K562 (cell line): Measurements from ENCODE around the gene VSIG10. TPM values are rescaled to one million over a fixed set of nuclear protein-coding genes. Genes with fewer than 3 reads are reported as not detected.

Experiments used
- ARID2 ChIP-seq: fragments of 450-650 bp; IDR thresholded peaks from 2 replicates; pipeline ENCODE4 v1.6.1; 2017; ENCODE audit warnings: antibody characterized with exemption, mild to moderate bottlenecking
- COPS2 ChIP-seq: fragments of 450-650 bp; conservative IDR thresholded peaks from 2 replicates; pipeline ENCODE4 v1.6.1; 2016; ENCODE audit warnings: mild to moderate bottlenecking, moderate library complexity
- FIP1L1 ChIP-seq: fragments of 200-400 bp; formaldehyde crosslinking; IDR thresholded peaks from 2 replicates; pipeline ENCODE4 v1.6.1; 2018; ENCODE audit warnings: mild to moderate bottlenecking, low read depth, low read length; ENCODE audit not compliant: poor library complexity, severe bottlenecking
- GABPA ChIP-seq: fragments of 200-800 bp; sonication (Bioruptor generic); conservative IDR thresholded peaks from 2 replicates; pipeline ENCODE4 v1.6.1; 2016; ENCODE audit warnings: low read depth, missing genetic modification characterization, missing compliant biosample characterization
- KDM5B ChIP-seq: fragments of 200-600 bp; sonication (generic); IDR thresholded peaks from 2 replicates; pipeline ENCODE4 v1.6.1; 2012; ENCODE audit warnings: low read depth, mild to moderate bottlenecking, moderate library complexity, low read length, control low read depth, inconsistent platforms; ENCODE audit not compliant: insufficient replicate concordance
- NFRKB ChIP-seq: fragments of 450-650 bp; IDR thresholded peaks from 2 replicates; pipeline ENCODE4 v1.6.1; 2016; ENCODE audit warnings: low read depth
- PHF8 ChIP-seq: fragments of 200-600 bp; sonication (generic); IDR thresholded peaks from 2 replicates; pipeline ENCODE4 v1.6.1; 2012; ENCODE audit warnings: mixed run types, mild to moderate bottlenecking, inconsistent platforms, low read length, moderate library complexity, borderline replicate concordance
- POLR2AphosphoS2 ChIP-seq: IDR thresholded peaks from 2 replicates; pipeline ENCODE4 v1.6.1; 2012; ENCODE audit warnings: low read length, improper control_type of control experiment
- POLR2H ChIP-seq: IDR thresholded peaks from 2 replicates; pipeline ENCODE4 v1.6.1; 2016; ENCODE audit warnings: missing genetic modification characterization, low read depth, mild to moderate bottlenecking, control low read depth, missing compliant biosample characterization, moderate library complexity
- RBFOX2 ChIP-seq: fragments of 200-400 bp; formaldehyde crosslinking; IDR thresholded peaks from 2 replicates; pipeline ENCODE4 v1.6.1; 2017; ENCODE audit warnings: low read depth, mild to moderate bottlenecking, low read length, moderate library complexity
- RBM34 ChIP-seq: fragments of 200-400 bp; formaldehyde crosslinking; IDR thresholded peaks from 2 replicates; pipeline ENCODE4 v1.6.1; 2018; ENCODE audit warnings: low read length, borderline replicate concordance; ENCODE audit not compliant: insufficient read depth
- U2AF1 ChIP-seq: fragments of 200-400 bp; formaldehyde crosslinking; optimal IDR thresholded peaks from 2 replicates; pipeline ENCODE3; 2017; ENCODE audit warnings: mild to moderate bottlenecking, low read depth, low read length, moderate library complexity
- YY1 ChIP-seq, 3 experiments: IDR thresholded peaks; 2 replicates each; pipeline ENCODE4 v1.6.1; 2011; ENCODE audit warnings: low read length in 2 of 3, mild to moderate bottlenecking in 2 of 3, moderate library complexity in 2 of 3, borderline replicate concordance in 1 of 3, control low read depth in 1 of 3, low read depth in 1 of 3; ENCODE audit not compliant: insufficient read depth in 3 of 3, insufficient replicate concordance in 2 of 3, control insufficient read depth in 1 of 3, insufficient read length in 1 of 3; ENCODE audit errors: extremely low read depth in 1 of 3
- ZBTB1 ChIP-seq: sonication (generic); formaldehyde crosslinking; IDR thresholded peaks from 2 replicates; pipeline ENCODE4 v1.8.1; 2023; ENCODE audit warnings: missing genetic modification reagents, low read depth, mild to moderate bottlenecking, borderline replicate concordance
- ZBTB7A ChIP-seq: IDR thresholded peaks from 2 replicates; pipeline ENCODE4 v1.6.1; 2011; ENCODE audit warnings: low read depth, mild to moderate bottlenecking, low read length, moderate library complexity, borderline replicate concordance; ENCODE audit not compliant: control insufficient read depth
- ZNF766 ChIP-seq: fragments of 200-800 bp; sonication (Bioruptor generic); conservative IDR thresholded peaks from 2 replicates; pipeline ENCODE4 v1.6.1; 2016; ENCODE audit warnings: missing genetic modification characterization, missing compliant biosample characterization
- polyA plus RNA-seq, 8 experiments: library from polyadenylated mRNA; depleted of rRNA in 4 of 8; stranded (reverse) in 5 of 8; unstranded in 3 of 8; fragments of >200 nt; fragmentation: Nextera tagmentation in 2 of 8; fragmentation: Illumina TruSeq in 1 of 8; extraction: Ambion mirVana in 2 of 8; extraction: Trizol in 1 of 8; gene quantifications; 2 replicates each; pipeline versions ENCODE4 v1.2.1 to v1.2.3, GENCODE V29; 2011 to 2014; ENCODE audit warnings: inconsistent platforms in 1 of 8, missing spikeins in 1 of 8
- total RNA-seq, 7 experiments: library from RNA; depleted of rRNA in 6 of 7; stranded (reverse); fragments of >200 nt in 6 of 7; fragmentation: Illumina TruSeq in 2 of 7; extraction: Trizol in 2 of 7; gene quantifications; 2 replicates each; pipeline versions ENCODE4 v1.2.1 to v1.2.3, GENCODE V29; 2011 to 2021; ENCODE audit warnings: low replicate concordance in 1 of 7
- TF ChIP-seq, protein P1 (sequence below), 3 experiments: fragments of 200-800 bp in 1 of 3; fragments of 250-450 bp in 1 of 3; fragments of 450-650 bp in 1 of 3; sonication (Bioruptor Pico) in 1 of 3; sonication (Bioruptor generic) in 1 of 3; formaldehyde crosslinking in 1 of 3; IDR thresholded peaks; 2 replicates each; pipeline versions ENCODE4 v1.6.1 to v1.8.0; 2016 to 2022; ENCODE audit warnings: mild to moderate bottlenecking in 2 of 3, missing genetic modification characterization in 2 of 3, missing compliant biosample characterization in 1 of 3, moderate library complexity in 1 of 3
- TF ChIP-seq, protein P2 (sequence below), 2 experiments: IDR thresholded peaks; 2 replicates each; pipeline ENCODE4 v1.6.1; 2011; ENCODE audit warnings: borderline replicate concordance in 1 of 2, control low read depth in 1 of 2, low read depth in 1 of 2, low read length in 1 of 2, mild to moderate bottlenecking in 1 of 2, mixed read lengths in 1 of 2, moderate library complexity in 1 of 2; ENCODE audit not compliant: insufficient read depth in 1 of 2, insufficient read length in 1 of 2, poor library complexity in 1 of 2, severe bottlenecking in 1 of 2; ENCODE audit errors: extremely low read depth in 1 of 2

The VSIG10 gene
- total and polyA plus RNA-seq, 9 of the 15 experiments (the other 6 are each of a cell fraction or from before 2014, with no cell fraction given), result 4.1 to 8.8 (median 4.7) TPM

GRCh38 chr12:118061873-118062843, 41.7 kb downstream of the VSIG10 start (continued):
- TF ChIP-seq, protein P1, sequence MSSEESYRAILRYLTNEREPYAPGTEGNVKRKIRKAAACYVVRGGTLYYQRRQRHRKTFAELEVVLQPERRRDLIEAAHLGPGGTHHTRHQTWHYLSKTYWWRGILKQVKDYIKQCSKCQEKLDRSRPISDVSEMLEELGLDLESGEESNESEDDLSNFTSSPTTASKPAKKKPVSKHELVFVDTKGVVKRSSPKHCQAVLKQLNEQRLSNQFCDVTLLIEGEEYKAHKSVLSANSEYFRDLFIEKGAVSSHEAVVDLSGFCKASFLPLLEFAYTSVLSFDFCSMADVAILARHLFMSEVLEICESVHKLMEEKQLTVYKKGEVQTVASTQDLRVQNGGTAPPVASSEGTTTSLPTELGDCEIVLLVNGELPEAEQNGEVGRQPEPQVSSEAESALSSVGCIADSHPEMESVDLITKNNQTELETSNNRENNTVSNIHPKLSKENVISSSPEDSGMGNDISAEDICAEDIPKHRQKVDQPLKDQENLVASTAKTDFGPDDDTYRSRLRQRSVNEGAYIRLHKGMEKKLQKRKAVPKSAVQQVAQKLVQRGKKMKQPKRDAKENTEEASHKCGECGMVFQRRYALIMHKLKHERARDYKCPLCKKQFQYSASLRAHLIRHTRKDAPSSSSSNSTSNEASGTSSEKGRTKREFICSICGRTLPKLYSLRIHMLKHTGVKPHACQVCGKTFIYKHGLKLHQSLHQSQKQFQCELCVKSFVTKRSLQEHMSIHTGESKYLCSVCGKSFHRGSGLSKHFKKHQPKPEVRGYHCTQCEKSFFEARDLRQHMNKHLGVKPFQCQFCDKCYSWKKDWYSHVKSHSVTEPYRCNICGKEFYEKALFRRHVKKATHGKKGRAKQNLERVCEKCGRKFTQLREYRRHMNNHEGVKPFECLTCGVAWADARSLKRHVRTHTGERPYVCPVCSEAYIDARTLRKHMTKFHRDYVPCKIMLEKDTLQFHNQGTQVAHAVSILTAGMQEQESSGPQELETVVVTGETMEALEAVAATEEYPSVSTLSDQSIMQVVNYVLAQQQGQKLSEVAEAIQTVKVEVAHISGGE (CRISPR knock-in tag; IDR thresholded peaks at IDR 0.05), result peak in 1 of 3 experiments; percentile 79; a peak in 2 of 6 replicates
- TF ChIP-seq POLR2H (peak; percentile 59), KDM5B (peak; percentile 66), POLR2AphosphoS2 (peak; percentile 30; the same call in 1 of the 2 replicates), COPS2 (no peak), YY1 (IDR thresholded peaks at IDR 0.05; ENCODE audit: borderline replicate concordance in 1 of 3, control insufficient read depth in 1 of 3, extremely low read depth in 1 of 3, insufficient read depth in 3 of 3, insufficient read length in 1 of 3, insufficient replicate concordance in 2 of 3, low read depth in 1 of 3, low read length in 2 of 3) (peak in 1 of 3 experiments; percentile 44), ARID2 (0 out of 2 replicates have a peak, but pooled peaks have one; percentile 9), ZBTB1 (CRISPR knock-in tag) (no peak), ZNF766 (CRISPR knock-in tag) (peak; percentile 30; the same call in 1 of the 2 replicates), ZBTB7A (peak; percentile 53; the same call in 1 of the 2 replicates), NFRKB (peak; percentile 65), FIP1L1 (no peak), RBM34 (no peak), U2AF1 (no peak), PHF8 (peak; percentile 29; the same call in 1 of the 2 replicates), GABPA (tag) (peak; percentile 62), RBFOX2 (peak; percentile 63)
- TF ChIP-seq, protein P2, sequence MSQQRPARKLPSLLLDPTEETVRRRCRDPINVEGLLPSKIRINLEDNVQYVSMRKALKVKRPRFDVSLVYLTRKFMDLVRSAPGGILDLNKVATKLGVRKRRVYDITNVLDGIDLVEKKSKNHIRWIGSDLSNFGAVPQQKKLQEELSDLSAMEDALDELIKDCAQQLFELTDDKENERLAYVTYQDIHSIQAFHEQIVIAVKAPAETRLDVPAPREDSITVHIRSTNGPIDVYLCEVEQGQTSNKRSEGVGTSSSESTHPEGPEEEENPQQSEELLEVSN (IDR thresholded peaks at IDR 0.05; ENCODE audit: borderline replicate concordance in 1 of 2, extremely low read depth in 1 of 2, insufficient read depth in 1 of 2, insufficient read length in 1 of 2, low read depth in 1 of 2, low read length in 1 of 2, poor library complexity in 1 of 2, severe bottlenecking in 1 of 2), result peak in 1 of 2 experiments; percentile 34
